ENCODE data around the gene KDM4C.

DNA sequence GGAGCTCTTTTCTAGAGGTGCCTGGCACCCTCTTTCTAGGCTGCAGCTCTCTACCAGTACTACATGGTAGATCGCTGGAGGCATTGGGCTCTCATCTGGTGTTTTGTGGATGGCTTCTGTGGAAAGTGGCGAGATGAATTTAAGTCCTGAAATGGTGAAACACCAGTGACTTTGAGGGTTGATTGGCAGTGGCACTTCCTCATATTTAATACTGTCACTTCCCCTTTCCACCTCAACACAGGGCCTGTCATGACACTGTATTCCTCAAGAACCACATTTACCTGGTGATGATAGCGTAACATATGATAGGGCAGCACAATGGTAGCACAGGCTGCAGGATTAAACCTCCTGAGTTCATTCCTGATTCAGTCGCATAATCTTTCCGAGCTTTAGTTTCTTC, 132.1 kb downstream of the KDM4C start:
- no peak for TF ChIP-seq FOXA3 (CRISPR knock-in tag; IDR thresholded peaks at IDR 0.05)
- TF ChIP-seq, protein P1, sequence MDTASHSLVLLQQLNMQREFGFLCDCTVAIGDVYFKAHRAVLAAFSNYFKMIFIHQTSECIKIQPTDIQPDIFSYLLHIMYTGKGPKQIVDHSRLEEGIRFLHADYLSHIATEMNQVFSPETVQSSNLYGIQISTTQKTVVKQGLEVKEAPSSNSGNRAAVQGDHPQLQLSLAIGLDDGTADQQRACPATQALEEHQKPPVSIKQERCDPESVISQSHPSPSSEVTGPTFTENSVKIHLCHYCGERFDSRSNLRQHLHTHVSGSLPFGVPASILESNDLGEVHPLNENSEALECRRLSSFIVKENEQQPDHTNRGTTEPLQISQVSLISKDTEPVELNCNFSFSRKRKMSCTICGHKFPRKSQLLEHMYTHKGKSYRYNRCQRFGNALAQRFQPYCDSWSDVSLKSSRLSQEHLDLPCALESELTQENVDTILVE (CRISPR knock-in tag; IDR thresholded peaks at IDR 0.05): no peak
- TF ChIP-seq, protein P2, sequence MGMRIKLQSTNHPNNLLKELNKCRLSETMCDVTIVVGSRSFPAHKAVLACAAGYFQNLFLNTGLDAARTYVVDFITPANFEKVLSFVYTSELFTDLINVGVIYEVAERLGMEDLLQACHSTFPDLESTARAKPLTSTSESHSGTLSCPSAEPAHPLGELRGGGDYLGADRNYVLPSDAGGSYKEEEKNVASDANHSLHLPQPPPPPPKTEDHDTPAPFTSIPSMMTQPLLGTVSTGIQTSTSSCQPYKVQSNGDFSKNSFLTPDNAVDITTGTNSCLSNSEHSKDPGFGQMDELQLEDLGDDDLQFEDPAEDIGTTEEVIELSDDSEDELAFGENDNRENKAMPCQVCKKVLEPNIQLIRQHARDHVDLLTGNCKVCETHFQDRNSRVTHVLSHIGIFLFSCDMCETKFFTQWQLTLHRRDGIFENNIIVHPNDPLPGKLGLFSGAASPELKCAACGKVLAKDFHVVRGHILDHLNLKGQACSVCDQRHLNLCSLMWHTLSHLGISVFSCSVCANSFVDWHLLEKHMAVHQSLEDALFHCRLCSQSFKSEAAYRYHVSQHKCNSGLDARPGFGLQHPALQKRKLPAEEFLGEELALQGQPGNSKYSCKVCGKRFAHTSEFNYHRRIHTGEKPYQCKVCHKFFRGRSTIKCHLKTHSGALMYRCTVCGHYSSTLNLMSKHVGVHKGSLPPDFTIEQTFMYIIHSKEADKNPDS (CRISPR knock-in tag; IDR thresholded peaks at IDR 0.05): no peak
- TF ChIP-seq IRF2 (CRISPR knock-in tag; IDR thresholded peaks at IDR 0.05): no peak
